Erythroblast (primary cell): ENCODE results near the gene ERI2.

Source experiments
- DNase-seq, 2 experiments: peaks; one replicate each; lab custom pipeline; 2025; lab: John Stamatoyannopoulos, UW
- GATA1 ChIP-seq: IDR thresholded peaks from 2 replicates; pipeline ENCODE4 v1.6.1; 2011; ENCODE audit warnings: low read depth, mild to moderate bottlenecking, control low read depth, low read length, moderate library complexity
- POLR2A ChIP-seq: IDR thresholded peaks from 2 replicates; pipeline ENCODE4 v1.6.1; 2011; ENCODE audit warnings: mild to moderate bottlenecking, low read length

ERI2 gene, protein sequence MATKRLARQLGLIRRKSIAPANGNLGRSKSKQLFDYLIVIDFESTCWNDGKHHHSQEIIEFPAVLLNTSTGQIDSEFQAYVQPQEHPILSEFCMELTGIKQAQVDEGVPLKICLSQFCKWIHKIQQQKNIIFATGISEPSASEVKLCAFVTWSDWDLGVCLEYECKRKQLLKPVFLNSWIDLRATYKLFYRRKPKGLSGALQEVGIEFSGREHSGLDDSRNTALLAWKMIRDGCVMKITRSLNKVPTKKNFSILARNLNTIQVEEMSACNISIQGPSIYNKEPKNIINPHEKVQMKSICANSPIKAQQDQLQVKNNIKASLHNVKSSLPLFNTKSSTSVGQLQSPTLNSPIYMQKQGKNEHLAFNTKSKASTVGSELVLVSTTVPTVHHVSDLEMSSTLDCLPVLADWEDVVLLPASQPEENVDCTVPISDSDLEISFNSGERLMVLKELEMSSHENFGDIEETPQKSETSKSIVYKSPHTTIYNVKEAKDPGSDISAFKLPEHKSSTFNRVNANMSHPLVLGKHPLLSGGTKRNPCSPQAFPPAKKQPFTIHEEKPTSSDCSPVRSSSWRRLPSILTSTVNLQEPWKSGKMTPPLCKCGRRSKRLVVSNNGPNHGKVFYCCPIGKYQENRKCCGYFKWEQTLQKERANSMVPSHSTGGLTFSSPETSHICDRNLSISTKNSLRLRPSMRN

DNA sequence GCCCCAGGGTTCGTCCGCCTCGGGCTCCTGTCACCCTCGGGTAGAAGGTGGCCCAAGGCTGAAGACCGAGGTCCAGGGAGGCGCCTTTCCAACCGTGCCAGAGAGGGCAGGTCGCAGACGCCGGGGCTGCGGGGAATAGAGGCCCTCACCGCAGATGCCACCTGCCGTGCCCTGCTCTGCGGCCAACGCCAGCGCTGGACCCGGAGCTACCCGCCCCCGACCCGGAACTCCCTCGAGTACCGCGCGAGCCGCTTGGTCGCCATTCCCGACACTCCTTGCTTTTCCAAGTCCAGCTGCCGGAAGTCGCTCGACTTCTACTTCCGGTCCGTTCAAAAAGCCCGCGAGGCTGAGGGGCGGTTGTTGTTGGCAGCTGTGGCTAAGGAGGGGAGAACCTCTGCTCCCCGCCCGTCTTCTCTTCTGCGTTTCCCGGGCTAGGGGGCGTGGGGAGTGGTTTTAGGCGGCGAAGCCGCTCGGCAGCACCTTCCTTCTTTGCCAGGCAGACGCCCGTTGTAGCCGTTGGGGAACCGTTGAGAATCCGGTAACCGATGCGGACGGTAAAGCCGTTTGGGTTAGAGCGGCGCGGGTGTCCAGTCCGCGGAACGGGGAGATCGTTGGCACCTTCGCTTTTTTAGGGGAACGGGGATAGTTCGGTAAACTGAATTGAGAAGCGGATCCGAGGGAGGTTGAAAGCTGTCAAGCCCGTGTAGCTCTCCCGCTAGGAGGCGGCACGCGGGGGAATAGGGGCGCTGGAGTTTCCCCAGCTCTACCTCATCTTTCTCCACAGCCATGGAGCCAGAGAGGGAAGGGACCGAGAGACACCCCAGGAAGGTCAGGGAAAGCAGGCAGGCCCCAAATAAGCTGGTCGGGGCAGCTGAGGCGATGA is at the start of gene ERI2, which contains the start of gene REXO5:
Gene ERI2 (minus strand): TSS at position 305 of the 883 bp plus-strand sequence. CDS start 42 bp downstream, at position 263.
Gene REXO5 (plus strand): TSS at position 360 of the 883 bp plus-strand sequence. CDS start 427 bp downstream, at position 787.
- peak; percentile 94 to 95 for DNase-seq
- TF ChIP-seq POLR2A (peak; percentile 97), GATA1 (no peak)

DNA sequence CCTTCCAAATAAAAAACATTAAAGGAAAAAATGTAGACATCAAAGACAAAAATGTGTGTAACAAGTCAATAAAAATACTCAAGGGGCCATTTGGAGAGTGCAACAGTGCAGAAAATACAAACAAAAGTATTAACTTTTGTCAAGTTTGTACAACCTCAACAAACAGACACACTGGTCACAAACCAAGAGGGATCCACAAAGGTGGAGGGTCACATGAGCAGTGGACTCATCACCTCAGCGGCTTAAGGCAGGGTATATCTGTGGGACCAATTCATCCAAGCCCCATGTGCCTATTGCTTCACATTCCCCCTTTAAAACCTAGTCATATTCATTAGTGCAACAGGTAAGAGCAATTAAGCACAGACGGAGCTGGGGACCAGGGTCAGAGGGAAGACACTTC is 48.7 kb upstream of the ERI2 start:
- DNase-seq = no peak
- TF ChIP-seq GATA1 = no peak
- TF ChIP-seq POLR2A = no peak

DNA sequence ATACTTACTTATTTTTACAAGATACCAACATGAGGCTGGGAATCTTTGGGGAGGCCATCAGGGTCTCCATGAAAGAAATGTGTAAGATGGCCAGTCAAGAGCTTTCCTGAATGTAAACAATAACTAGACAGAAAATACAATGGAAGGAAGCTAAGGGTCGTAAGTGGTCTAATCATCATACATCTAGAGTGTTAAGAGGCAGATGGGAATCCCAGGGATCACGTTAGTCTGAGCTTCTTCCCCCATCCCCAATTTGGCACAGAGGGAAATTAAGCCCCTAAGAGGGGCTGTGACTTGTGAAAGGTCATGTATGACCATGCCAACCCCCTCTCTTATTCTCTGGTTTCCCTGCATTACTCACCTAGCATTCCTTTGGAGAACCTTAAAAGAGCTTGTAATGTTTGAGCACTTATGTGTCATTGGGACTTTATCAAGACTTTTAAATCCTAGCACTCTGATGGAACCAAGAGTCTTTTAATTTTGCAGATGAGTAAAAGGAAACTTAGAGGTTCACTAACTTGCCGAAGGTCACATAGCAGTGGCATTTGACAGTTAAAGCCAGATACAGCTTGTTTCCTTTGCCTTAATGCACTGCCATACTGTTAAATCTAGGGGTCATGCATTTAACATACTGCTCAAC is 47.8 kb upstream of the ERI2 start:
- TF ChIP-seq GATA1 = no peak
- TF ChIP-seq POLR2A = no peak
- no peak for DNase-seq

DNA sequence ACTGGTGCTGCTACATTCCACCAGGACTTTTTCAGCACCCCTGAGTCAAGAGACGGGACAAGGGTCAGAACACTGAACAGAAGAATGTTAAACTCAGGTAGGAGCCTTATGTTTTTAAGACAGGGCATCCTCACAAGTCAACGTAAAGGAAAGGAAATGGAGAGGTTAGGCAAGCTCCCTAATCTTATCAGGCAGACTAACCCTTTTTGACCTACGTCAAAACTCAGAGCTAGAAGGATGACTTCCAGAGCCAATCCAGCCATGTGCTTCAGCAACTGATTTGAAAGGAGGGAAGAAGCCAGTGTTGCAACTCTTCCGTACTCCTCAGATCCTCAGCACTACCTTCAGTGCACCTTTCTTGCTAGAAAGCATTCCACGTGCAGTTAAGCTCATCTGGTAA is 46.9 kb upstream of the ERI2 start:
- DNase-seq = no peak
- TF ChIP-seq GATA1 (no peak), POLR2A (no peak)

DNA sequence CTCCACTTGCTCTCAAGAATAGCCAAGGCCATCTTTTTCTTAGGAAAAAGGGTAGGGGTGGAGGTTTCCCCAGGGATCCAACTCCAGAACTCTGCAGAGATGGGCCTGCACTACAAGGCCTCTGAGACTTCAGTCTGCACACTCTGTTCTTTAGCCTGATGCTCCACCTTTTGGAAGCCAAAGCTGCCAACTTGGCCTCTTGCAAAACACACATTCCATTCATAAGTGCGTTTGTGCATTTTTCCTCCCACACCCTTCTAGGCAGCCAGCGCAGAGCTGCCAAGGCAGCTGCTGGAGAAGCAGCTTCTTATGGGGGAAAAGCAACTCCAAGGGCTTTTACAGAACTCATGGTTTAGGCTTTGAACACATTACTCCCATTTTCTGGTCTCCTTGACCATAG is 45.3 kb upstream of the ERI2 start:
- TF ChIP-seq GATA1 = no peak
- TF ChIP-seq POLR2A = no peak
- DNase-seq = no peak

DNA sequence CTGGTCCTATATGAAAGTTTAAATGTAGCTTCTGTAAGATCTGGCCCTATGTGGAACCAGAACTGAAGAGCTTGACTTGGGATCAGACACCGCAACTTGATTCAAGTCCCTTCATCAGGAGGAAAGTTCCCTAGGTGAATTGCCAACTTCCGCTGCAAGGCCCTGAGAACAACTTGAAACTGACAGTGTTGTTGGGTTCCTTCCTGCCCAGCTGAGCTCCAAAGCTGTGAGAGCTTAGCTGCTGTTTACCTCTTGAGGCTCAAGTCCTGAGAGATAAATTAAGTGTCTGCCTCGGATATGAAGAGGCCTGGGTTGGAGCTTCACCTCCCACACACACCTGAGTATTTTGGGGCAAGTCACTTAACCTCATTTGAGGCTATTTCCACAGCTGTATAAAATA is 44.7 kb upstream of the ERI2 start:
- no peak for DNase-seq
- TF ChIP-seq GATA1 = no peak
- no peak for TF ChIP-seq POLR2A

DNA sequence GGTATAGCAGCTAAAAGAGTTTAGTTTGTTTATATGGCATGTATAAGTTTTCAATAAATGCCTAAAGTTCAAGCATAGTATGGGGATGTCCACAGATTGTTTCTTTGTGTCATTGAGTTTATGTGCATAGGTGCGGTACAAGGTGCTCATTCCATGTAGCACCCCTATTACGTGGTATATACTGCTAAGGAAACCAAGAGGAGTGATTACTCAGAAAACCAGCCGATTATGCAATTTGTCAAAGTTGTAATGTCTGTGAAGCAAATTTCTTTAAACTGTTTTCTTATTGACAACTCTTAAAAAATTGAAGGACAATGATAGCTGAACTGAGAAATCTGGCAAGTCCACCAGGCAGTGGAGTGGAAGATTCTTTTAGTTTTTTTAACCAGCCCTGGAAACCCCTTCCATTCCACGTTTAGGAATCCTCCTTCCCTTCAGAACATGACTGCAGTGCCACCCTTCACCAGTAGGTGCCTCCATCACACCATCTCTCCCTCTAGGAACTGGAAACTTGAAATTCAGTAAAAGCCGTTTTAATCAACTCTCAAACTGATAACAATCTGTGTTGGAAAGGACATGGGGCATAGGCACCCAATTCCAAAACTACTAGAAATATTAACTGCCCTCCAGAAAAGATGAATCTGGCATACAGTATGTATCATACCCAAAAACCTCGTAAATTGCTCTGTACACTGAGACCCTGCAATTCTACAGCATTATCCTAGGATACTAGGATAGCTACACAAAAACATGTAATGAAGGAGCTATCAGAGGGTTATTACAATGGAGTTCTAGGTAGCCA is 43.5 kb upstream of the ERI2 start:
- DNase-seq = peak; percentile 63 to 83
- TF ChIP-seq POLR2A (no peak), GATA1 (no peak)

DNA sequence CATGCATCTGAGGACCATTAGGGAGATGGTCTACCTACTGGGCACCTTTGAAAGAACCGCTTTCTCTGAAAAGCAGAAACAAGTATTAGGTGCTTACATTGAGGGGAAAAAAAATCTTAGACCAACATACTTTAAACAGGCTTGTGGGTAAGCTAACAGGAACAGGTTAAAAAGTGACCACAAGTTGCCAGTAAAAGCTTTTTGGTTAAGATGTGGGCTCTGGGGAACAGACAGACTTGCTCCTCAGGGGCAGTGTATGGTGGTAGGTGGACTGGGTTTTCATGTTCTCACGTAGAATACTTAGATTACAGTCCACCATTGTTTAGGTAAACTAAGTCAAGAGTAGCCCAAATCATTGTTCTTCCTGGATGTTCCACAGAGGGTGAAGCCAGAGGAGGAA is 41.3 kb upstream of the ERI2 start:
- no peak for DNase-seq
- TF ChIP-seq POLR2A = no peak
- no peak for TF ChIP-seq GATA1

DNA sequence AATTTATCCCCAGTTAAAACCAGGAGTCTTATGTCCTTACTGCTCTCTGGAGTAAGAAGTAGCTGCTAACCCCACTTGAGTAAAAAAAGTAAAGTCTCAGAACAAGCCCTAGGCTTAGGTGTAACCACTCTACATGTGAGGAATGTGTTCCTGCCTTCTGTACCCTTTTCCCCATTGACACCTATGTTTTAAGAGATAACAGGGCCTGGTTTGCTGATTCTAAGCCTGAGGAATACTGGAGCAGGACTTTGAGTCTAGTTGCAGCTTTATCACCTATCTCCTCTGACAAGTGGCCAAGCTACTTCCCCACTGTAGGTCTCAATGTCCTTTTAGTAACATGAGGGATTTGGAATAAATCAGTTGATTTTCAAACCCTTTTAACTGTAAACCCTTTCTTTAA is 40.3 kb upstream of the ERI2 start:
- TF ChIP-seq GATA1 (no peak), POLR2A (no peak)
- no peak for DNase-seq

DNA sequence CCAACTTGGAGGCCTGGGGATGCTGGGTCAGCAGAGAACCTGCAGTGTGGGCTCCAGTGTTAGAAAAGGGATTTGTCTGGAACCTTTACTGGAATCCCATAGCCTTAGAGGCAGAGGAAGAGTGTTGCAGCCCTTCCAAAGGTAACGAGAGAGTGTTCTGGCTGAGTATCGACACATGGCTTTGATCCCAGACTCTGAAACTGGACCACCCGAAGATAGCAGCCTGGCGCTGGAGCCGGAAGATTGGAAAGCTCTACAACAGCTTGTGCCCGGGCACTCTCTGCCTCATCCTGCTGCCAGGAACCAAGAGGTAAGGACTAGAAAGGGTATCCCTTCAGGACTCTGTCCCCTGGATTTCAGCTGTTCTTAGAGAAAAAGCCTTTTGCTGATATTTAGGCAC is 39.8 kb upstream of the ERI2 start:
- no peak for DNase-seq
- TF ChIP-seq GATA1 (no peak), POLR2A (no peak)

DNA sequence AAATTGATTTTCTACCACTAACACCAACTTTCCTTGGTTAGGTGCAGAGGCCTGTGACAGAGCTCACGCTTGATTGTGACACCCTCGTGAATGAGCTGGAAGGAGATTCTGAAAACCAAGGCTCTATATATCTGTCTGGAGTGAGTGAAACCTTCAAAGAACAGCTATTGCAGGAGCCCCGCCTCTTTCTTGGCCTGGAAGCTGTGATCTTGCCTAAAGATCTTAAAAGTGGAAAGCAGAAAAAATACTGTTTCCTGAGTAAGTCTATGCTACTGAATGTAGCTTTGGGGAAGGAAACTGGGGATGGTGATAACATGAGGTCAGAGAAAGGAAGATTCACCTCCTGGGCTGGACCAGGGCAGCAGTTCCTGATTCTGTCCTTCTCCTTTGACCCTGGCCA is 38.3 kb upstream of the ERI2 start:
- DNase-seq = peak in 1 of 2 experiments; percentile 16
- TF ChIP-seq GATA1 = no peak
- no peak for TF ChIP-seq POLR2A

DNA sequence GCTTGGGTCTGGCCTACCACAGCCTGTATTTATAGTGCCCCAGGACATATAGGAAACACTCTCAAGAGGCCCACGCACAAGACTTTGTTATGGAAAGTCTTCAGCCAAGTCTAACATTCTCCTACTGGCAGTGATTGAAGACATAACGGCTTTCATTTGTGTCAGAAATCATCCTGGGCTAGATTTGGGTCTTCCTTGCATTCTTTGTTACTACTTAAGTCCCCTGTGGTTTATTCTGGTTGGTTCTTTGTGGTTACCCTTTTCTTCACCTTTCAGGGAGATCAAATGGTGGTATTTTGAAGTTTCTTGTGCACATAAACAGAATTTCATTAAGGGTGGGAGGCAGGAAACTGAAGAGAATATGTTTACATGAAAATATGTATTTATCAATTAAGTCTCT is 37.8 kb upstream of the ERI2 start:
- DNase-seq = no peak
- no peak for TF ChIP-seq GATA1
- no peak for TF ChIP-seq POLR2A
